HUES64 (cell line): Measurements from ENCODE around the gene PIP.
"Not testable (repeated sequence)": the region's sequence is repeated elsewhere in the genome, so short reads cannot be mapped to it uniquely, and the experiment has no call there.

Experiments
- H3K27ac ChIP-seq: 2 replicates; pipeline ENCODE4 v1.7.0; 2013; ENCODE audit warnings: low read depth, low read length, inconsistent platforms
- H3K27me3 ChIP-seq: 2 replicates; pipeline ENCODE4 v1.6.1; 2013; ENCODE audit warnings: mild to moderate bottlenecking, low read length; ENCODE audit not compliant: insufficient read depth
- H3K36me3 ChIP-seq: 2 replicates; pipeline ENCODE4 v1.6.1; 2013; ENCODE audit warnings: mild to moderate bottlenecking, low read length; ENCODE audit not compliant: insufficient read depth
- H3K4me1 ChIP-seq: 2 replicates; pipeline ENCODE4 v1.6.1; 2013; ENCODE audit warnings: mild to moderate bottlenecking, low read length, moderate library complexity; ENCODE audit not compliant: insufficient read depth
- H3K4me3 ChIP-seq: 2 replicates; pipeline ENCODE4 v1.5.1; 2013; ENCODE audit warnings: mild to moderate bottlenecking, low read length, moderate library complexity
- H3K9ac ChIP-seq: 2 replicates; pipeline ENCODE4 v1.6.1; 2013; ENCODE audit warnings: mild to moderate bottlenecking, low read depth, low read length
- H3K9me3 ChIP-seq: 2 replicates; pipeline ENCODE4 v1.6.1; 2013; ENCODE audit warnings: low read depth, low read length; ENCODE audit not compliant: insufficient read depth
- whole genome bisulfite sequencing: fragments of 150-250, 120-280 bp; methylation state at CpG from one replicate; pipeline ENCODE4 v1.1.7; 2013; ENCODE audit warnings: missing lambda C conversion rate; 5-methylcytosine and 5-hydroxymethylcytosine counted together

The PIP gene

DNA sequence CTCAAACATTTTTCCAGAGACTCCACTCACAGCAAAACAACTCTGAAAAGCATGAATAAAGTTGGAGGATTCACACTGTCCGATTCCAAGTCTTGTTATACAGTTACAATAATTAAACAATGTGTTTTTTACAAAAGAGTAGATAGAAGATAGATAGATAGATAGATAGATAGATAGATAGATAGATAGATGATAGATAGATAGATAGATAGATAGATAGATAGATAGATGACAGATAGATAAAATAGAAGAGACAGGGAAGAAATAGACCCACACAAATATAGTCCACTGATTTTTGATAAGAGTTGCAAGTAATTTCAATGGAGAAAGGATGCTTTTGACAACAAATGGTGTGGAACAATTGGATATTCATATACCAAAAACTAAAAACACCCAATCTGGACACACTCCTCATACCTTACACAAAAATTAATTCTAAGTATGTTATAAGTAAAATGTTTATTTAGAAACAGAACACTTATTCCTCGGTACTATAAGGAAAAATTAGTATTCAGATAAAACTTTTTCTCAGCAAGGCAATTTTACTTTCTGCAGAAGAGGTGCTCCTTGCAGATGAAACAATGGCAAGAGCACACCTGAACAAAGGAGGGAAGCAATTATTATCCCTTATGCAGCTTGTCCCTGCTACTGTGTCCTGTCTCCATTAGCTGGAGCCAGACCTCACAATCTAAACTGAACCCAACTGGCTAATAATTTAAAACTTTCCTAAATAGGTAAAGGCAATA, 45.7 kb downstream of the PIP start:
- Histone ChIP-seq H3K9me3 (peaks cover 24% of the 10 kb centered on the region), H3K4me3 (no peak overlapping the region), H3K9ac (no peak overlapping the region), H3K27ac (no peak overlapping the region), H3K36me3 (no peaks in the 10 kb centered on the region), H3K27me3 (no peaks in the 10 kb centered on the region), H3K4me1 (no peaks in the 10 kb centered on the region)
- no CpG with 5 or more reads among the region's 2 CpGs for WGBS

DNA sequence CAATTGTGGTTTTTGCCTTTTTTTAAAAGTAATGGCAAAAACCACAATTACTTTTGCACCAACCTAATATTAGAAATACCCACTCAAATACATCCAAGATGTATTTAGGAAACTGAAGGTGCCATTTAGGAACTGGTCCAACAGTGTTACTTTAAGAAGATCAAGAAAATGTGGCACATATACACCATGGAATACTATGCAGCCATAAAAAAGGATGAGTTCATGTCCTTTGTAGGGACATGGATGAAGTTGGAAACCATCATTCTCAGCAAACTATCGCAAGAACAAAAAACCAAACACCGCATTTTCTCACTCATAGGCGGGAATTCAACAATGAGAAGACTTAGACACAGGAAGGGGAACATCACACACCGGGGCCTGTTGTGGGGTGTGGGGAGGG, 48.9 kb downstream of the PIP start:
- not testable (repeated sequence) for H3K4me1 ChIP-seq, H3K9ac ChIP-seq, H3K27me3 ChIP-seq, H3K4me3 ChIP-seq, H3K36me3 ChIP-seq, H3K27ac ChIP-seq
- H3K9me3 ChIP-seq: peaks cover 24% of the 10 kb centered on the region
- 100% methylated on average over 2 of the region's 4 CpGs for WGBS

DNA sequence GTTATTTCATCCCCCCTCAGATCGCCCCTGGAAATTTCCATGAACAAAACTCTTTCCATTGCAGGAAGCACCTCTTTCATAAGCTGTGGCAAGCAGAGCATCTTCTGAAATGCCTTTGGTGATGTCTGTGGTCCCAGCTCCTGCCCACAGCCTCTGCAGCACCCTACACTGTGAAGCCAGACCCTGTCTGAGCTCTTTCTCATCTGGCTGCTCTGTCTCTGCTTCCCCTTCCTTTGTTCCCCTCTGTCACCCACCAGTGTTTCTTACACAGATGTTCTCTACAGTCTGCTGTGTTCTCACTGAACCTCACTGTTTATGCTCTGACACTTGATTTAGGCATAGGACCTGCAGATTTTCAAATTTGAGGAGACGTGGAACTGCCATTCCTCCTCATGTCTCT, 49.5 kb downstream of the PIP start:
- 91% methylated on average over 2 of the region's 2 CpGs for WGBS
- Histone ChIP-seq H3K27me3 (no peaks in the 10 kb centered on the region), H3K9ac (no peak overlapping the region), H3K4me3 (no peak overlapping the region), H3K27ac (no peak overlapping the region), H3K4me1 (peaks cover 9% of the 10 kb centered on the region), H3K36me3 (no peaks in the 10 kb centered on the region), H3K9me3 (peaks cover 22% of the 10 kb centered on the region)

DNA sequence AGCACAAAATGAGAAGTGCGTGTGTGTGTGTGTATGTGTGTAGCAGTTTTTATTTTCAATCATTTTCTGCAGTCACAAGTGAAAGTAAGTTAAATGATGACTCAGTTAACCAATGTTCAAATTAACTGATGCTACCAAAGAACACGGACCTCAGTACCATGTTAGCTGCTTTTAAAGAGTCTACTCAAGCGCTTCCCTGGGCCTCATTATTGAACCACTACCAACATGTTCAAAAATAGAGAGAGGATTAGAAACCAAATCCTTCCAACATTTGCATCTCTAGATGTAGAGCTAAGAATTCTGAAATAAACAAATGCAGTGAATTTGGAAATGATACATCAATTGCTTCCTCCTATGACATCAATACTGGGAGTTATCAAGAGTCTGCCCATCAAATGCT, 51.1 kb downstream of the PIP start, which contains the start of gene TAS2R39:
Gene TAS2R39 (plus strand): TSS at position 396 of the 400 bp plus-strand sequence. CDS start 0 bp downstream, at position 396.
- Histone ChIP-seq H3K4me3 (no peak within 1 kb of the TSS), H3K9ac (no peak within 1 kb of the TSS), H3K36me3 (no peaks in the 10 kb centered on the region), H3K4me1 (peaks cover 9% of the 10 kb centered on the region), H3K27me3 (no peaks in the 10 kb centered on the region), H3K9me3 (peaks cover 15% of the 10 kb centered on the region), H3K27ac (no peak within 1 kb of the TSS)
- WGBS: 97% methylated on average over 3 of the region's 3 CpGs

DNA sequence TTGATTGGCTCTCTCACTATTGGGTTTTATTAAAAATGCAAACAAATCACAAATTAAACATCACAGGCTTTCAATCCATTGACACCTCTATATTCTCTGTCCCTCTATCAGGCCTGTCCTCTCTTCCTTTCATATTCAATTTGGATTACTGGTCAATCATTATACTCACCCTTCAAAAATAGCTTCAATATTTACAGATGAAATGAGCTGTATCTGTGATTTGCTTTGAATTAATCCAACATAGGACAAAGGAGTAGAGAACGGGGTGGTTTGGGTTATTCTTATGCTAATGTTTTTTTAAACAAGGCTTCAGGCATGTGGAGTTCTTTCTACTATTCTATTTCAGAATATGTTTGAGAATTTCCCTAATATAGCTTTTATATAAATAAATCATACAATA, 53.7 kb downstream of the PIP start:
- no peak overlapping the region for H3K9ac ChIP-seq
- H3K27ac ChIP-seq: no peak overlapping the region
- peaks cover 13% of the 10 kb centered on the region for H3K4me1 ChIP-seq
- H3K9me3 ChIP-seq: 0 out of 2 replicates have a peak, but pooled peaks cover 2% of the 10 kb centered on the region
- H3K27me3 ChIP-seq: no peaks in the 10 kb centered on the region
- H3K36me3 ChIP-seq: no peaks in the 10 kb centered on the region
- WGBS: no CpG with 5 or more reads among the region's 1 CpG
- no peak overlapping the region for H3K4me3 ChIP-seq

DNA sequence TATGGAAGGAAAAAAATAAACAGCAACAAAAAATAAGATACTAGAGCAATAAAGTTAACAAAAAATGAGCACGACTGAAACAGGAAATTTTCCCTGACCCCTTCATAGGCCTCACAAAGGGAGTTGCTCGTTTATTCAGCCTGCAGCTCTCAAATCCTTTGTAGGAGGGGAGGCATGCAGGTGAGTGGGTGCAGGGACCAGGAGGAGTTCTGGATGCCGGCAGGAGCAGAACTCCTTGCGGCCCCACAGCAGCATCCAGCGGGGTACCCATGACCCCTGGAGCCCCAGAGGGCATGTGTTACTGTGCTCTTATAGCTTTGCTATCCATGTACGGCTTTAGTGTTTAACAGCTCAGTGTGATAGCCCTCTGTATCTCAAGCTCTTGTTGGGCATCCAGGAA, 57.1 kb downstream of the PIP start:
- Histone ChIP-seq H3K4me1 (peaks cover 13% of the 10 kb centered on the region), H3K4me3 (no peak overlapping the region), H3K9ac (no peak overlapping the region), H3K9me3 (no peaks in the 10 kb centered on the region), H3K36me3 (no peaks in the 10 kb centered on the region), H3K27me3 (no peaks in the 10 kb centered on the region), H3K27ac (no peak overlapping the region)
- WGBS: 80% methylated on average over 6 of the region's 6 CpGs
